ENCODE measurements around the gene CRELD2.
"Not testable (repeated sequence)": the region's sequence is repeated elsewhere in the genome, so short reads cannot be mapped to it uniquely, and the experiment has no call there.

The CRELD2 gene

DNA sequence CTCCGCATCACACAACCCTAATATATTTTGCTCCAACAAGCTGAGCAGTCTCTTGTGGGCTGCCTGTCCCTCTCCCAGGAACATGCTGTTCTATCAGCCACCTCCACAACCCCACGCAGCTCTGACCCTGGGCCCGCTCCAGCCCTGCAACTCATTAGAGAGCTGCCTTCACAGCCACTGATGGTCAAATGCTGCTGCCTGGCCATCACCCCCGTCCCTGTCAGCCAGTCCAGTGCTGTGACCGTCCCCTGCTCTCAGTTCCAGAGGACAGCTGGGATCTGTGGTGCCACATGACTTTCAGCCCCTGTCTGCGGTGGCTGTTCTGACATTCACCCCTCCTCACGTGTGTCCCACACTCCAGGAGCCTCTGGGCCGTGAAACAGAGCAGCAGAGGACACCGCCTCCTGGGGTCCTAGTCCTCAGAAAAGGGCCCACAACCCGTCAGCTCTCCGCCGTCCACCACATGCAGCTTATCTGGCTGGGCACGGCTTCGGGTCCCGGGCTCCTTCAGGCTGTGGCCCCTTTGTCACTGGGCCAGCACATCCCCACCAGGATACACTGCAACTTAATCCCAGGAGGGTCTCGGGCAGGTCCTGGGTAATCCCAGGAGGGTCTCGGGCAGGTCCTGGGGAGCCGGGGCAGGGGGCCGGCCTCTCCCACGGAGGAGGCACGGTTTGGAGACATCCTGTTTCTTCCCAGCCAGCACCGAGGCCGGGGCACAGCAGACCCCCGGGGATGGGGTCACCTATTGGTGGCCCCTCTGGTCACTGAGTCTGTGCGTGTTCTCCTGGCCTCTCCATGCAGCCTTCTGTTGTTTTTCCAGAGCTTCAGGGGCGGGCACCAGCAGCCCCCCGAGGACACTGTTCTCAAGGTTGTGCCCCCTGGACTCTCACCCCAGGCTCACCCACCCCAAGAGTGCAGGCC lies 15.1 kb downstream of the CRELD2 start:
- DNase-seq: no peak

DNA sequence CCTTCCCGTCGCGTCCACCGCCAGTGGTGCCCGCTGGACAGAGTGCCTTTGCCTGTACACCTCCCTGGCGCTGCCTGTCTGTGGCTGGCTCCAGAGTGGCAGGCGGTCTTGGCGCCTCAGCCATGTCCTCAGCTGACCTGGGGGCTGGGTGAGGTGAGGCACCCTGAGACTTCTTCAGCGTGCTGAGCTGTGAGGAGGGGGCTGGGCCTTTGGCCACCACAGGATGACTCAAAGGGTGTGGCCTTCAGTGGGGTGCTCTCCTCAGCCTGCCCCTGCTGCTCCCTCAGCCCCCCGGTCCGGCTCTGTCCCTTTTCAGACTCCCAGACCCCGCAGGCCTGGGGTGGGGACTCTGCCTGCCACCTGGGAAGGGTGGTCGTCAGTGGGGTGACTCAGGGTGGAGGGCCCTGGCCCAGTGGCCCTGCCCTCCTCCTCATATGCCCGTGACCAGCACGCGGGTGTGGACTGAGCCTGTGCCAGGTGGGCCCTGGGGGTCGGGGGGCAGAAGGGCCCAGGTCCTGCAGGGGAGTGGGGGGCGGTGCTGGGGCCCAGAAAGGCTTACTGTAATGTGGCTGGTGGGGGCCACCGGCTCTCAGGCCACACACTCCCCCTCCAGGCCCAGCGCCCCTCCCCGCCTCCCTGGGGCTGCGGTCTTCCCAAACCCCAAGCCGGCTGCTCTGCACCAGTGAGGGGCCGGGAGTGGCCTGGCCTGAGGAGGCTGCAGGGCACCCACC lies 15.9 kb downstream of the CRELD2 start:
- no peak for DNase-seq

DNA sequence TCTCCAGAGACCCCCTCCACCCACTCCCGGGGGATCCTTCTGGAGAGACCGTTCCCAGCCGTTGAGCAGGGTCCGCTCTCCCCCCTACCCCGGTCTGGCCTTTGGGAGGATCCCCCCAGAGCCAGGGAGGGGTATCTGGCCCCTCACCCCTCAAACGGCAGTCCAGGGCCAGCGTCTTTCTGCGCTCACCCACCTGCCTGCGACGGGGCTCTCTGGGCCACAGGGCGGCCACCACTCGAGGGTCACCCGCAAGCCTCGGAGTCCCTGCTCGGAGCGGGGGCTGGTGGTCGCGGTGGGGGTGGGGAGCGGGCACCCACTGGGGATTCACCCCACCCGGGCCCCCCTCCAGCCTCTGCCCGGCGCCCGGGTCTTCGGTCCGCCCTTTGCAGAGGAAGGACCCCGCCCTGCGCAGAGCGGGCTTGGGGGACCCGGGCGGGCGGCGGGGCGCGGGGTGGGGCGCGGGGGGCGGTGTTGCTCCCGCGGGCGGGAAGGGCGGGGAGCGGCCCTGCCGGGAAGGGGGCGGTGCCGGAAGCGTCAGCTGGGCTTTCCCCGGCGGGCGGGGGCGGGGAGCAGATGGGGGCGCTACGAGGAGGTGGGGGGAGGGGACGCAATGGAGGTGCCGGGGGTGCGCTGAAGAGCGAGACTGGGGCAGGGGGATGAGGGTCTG lies 16.6 kb downstream of the CRELD2 start:
- no peak for DNase-seq

DNA sequence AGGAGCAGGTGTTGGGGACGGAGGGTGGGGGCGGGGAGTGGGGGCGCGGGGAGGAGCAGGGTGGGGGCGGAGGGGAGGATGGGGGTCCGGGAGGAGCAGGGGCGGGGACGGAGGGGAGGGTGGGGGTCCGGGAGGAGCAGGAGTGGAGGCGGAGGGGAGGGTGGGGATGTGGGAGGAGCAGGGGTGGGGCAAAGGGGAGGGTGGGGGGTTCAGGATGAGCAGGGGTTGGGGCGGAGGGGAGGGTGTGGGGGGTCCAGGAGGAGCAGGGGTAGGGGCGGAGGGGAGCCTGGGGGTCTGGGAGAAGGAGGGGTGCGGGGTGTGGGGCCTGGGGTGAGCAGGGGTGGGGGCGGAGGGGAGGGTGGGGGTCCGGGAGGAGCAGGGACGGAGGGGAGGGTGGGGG lies 17.1 kb downstream of the CRELD2 start:
- DNase-seq: no peak

DNA sequence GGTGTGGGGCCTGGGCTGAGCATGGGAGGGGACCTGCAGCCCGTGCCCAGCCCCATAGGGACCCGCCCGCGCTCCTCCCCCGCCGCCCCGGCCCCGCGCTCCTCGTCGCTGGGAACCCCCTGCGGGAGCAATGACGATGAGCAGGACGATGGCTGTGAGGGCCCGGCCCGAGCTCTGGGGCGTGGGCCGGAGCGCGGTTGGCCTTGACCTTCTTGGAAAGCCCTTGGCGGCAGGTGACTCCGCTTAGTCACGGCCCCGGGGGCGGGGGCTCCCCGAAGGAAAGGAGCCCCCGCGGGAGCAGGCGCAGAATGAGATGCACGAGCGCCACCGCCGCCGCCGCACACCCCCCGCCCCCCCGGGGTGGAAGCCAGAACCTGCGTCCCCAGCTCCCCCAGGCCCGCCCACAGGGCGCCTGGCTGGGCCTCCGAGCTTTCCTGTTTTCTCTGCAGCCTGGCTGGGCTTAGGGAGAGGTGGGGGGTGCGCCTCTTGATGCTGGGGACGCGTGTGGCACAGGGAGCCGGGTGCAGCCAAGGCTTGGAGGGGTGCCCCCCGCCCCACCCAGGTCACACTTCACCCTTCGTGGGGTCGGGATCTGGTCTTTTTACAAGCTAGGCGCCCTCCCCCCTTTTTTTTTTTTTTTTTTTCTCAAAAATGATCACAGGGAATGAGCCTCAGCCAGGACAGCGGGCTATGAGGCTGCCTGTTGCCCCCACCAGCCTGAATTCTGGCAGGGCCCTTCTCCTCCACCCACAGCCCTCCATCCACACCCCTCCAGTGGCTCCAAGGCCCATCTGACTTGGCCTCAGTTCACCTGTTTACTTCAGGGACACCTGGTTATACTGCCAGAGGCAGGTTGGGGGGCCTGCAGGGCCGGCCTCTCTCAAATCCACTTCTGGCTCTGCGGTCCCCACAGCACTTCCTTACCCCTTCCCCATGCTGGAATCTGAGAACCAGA lies 17.9 kb downstream of the CRELD2 start:
- DNase-seq: peak; percentile 29 to 57

DNA sequence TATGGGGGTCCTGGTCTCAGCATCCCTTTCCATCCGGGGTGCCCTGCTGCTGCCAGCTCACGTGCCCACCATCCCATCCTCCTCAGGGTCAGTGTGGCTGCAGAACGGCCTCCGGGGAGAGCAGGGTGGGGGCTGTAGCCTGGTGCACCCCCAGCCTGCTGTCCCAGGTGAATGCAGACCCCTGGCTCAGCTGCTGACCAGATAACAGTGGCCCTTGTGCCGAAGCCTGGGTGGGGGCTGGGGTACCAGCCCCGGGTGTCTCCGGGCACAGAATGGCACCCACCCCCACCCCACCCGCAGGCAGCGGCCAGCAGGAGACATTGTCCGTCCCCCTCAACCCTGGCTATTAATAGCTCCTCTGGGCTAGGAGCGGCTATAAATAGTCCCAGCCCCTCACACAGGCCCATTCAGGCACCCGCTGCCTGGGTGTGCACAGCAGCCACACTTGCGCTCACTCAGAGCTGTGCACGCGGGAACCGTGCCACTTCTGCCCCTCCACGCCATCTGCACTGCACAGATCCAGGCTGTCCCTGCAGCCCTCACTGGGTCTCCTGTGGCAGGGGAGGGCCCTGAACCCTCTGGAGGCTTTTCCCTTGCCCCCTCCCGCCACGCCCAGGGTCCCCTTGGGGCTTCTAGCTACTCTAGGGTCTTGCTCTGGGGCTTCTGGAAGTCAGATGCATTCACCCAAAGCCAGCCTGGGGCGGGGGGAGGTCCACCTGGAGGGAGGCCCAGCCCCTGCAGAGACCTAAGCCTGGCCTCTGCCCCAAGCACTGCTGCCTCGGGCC lies 18.7 kb downstream of the CRELD2 start:
- no peak for DNase-seq

DNA sequence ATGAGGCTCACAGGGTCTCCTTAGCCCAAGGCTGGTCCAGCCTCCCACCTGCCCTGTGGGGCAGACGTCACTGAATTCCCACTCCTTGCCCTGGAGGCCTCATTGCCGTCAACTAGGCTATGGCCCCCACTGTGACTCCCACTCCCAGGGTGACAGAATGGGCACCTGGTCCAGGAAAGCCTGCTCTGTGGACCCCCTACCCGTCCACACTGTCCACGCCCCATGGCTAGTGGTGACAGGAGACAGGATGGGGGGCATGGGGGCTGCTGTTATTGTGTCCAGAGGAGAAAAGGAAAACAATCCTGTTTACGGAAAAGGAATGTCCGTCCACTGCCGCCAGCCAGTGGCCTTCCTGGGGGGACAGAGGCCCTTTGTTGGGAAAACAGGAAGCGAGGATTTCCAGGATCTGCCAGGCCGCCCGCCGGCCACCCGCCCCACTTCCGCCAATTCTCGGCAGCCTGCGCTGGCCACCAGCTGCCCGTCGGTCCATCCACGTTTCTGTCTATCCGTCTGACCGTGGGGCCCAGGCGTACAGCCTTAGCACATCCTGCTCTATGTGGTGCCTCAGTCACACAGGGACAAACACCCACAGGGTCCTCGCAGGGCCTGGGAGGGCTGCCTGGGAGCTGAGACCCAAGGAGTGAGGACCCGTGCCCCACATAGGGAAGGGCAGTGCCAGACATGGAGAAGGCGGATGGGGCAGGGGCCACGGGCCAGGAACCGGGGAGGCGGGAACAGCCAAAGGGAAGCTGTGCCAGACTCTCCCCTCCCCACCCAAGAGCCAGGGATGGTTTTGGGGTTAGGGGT lies 19.5 kb downstream of the CRELD2 start:
- no peak for DNase-seq

DNA sequence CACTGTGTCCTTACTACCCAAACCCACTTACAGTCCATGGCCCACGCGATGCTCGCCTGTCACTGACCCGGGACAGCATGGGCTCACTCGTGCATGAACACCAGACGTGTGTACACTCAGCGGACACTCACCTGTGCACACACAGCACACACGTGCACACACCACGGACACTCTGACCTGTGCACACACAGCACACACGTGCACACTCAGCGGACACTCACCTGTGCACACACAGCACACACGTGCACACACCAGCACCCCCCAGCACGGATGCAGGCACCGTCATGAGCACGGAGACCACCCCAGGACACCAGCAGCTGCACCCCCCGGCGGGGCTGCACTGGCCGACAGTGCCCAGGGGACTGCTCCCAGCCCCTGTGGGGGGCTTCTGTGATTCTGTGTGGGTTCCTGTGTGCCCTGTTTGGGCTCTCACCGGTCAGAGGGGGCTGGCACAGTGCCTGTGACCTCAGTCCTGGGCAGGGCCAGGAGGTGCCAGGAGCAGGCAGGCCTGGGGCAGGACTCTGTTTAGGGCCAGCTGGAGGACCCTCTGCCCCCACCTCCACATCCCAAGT lies 20.2 kb downstream of the CRELD2 start:
- DNase-seq: no peak

DNA sequence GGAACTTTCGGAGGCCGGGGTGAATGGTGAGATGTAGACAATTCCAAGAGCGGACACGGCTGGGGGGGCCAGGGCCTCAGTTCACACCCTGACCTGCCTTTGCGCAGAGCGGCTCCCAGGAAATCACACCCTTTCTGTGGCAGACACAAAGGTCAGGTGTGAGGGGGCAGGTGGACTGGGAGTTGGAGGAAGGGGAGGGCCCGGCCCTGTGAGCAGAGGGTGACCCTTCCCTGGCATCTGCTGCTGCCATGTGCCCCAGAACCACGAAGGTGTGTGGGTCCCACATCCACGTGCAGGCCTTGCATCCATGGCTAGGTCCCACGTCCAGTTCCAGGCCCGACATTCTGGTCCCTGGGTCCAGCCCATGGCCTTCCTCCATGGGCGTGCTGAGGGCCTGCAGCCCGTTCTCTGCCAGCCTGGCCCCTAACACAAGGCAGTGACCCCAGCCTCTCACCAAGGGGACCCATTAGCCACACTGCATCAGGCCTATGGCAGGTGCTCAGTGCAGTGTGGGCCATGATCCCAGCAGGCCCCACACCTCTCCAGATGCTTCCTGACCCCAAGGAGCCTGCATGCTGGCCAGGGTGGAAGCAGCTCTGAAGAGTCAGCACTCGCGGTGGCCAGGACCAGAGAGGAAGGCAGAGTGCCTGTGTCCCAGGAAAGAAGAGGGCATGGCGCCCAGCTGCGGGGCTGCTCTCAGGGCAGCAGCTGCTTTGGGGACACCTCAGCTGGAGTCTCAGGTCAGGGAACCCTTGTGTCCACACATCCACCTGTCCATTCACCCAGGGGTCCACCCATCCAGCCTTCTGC lies 23.3 kb downstream of the CRELD2 start:
- DNase-seq: no peak

DNA sequence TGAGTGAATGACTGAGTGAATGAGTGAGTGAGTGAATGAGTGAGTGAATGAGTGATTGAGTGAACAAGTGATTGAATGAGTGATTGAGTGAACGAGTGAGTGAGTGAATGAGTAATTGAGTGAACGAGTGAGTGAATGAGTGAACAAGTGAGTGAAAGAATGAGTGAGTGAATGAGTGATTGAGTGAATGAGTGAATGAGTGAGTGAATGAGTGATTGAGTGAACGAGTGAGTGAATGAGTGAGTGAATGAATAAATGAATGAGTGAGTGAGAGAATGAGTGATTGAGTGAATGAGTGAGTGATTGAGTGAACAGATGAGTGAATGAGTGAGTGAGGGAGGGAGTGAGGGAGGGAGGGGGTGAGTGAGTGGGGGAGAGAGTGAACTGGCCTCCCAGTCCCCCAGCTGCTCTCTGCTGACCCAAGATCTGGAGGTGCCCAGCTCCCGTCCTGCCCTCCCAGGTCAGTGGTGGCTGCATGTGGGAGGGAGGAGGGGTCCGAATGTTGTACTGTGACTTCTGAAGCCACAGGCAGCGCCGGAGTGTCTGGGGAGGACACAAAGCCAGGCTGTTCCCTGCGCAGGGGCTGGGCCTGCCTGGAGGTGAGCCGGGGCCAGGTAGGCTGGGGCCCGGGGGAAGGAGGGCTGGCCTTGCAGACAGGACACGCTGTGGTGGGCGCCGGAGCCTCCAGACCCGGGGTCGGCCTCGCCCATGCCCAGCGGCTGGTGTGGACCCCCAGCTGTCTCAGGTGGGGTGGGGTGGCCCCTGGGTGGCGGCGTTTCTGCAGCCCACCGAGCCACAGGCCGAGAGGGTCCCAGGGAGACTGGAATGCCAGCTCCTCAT lies 24.4 kb downstream of the CRELD2 start:
- peak; percentile 21 to 39 for DNase-seq

DNA sequence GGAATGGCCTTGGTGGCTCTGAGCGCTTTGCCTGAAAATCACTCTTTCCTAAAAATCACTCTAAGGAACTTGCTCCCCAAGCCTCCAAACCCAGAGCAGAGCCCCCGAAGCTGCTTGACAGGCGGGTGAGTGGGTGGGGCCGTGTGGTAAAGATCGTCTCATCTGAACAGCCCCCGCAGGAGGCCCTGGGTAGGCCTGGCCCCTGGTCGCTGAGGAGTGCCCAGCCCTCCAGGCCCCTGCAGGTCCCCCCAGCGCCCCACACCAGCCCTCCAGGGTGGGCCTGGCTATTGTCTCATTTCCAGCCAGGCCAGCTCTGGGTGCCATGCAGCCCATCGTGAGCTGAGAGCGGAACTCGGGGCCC lies 25.0 kb downstream of the CRELD2 start:
- no peak for DNase-seq

DNA sequence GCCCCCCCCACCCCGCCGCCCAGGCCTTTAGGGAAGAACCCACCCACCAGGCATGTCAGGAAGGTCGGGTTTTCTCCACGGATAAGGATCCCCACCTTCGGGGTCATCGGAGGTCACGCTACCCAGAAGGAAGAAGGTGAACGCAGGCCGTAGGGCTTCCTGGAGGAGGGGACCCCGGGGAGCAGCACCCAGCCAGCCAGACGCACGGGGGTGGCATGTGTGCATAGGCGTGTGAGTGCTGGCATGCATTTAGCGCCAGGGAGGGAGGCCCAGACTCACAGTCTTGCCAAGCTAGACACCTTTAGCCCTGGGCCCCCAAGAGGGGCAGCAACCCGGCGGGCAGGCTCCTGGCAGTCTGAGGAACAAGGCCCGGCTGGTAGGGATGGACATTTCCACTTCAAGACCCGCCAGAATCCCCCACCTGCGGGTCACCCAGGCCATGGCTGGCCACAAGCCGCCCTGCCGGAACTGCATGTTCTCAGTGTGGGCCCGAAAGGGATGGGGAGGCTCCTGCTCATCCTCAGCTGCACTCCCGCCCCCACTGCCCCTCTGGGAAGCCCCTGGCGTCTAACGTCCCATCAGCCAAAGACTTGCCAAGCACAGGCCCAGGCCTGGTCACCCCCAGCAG lies 25.5 kb downstream of the CRELD2 start:
- no peak for DNase-seq

DNA sequence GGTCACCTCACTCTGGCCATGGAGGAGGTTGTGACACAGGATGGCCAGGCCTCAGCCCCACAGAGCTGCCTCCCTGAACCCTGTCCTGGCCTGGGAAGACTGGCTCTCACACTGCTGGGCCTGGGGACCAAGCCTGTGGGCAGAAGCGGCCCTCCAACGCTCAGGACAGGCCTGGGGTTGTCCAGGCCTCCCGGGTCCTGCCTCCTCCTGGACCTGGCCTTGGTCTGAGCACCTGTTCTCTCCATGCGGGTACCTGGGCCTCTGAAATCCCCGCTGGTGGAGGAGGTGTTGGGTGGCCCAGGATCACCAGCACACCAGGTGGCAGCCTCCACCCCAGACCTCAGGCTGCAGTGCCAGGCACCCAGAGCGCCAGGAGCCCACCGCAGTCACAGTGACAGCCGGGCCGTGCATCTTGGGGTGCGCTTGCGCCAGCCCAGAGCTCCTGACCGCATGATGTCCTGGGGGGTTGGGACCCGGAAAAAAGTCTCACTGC lies 26.0 kb downstream of the CRELD2 start:
- DNase-seq: no peak

DNA sequence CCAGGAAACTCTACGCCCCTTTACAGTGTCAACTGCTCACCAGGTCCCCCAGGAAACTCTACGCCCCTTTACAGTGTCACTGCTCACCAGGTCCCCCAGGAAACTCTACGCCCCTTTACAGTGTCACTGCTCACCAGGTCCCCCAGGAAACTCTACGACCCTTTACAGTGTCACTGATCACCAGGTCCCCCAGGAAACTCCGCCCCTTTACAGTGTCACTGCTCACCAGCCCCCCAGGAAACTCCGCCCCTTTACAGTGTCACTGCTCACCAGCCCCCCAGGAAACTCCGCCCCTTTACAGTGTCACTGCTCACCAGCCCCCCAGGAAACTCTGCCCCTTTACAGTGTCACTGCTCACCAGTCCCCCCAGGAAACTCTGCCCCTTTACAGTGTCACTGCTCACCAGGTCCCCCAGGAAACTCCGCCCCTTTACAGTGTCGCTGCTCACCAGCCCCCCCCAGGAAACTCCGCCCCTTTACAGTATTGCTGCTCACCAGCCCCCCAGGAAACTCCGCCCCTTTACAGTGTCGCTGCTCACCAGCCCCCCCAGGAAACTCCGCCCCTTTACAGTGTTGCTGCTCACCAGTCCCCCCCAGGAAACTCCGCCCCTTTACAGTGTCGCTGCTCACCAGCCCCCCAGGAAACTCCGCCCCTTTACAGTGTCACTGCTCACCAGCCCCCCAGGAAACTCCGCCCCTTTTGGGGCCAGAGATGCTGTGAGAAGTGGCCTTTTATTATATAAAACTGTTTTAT lies 26.8 kb downstream of the CRELD2 start:
- DNase-seq: not testable (repeated sequence)

DNA sequence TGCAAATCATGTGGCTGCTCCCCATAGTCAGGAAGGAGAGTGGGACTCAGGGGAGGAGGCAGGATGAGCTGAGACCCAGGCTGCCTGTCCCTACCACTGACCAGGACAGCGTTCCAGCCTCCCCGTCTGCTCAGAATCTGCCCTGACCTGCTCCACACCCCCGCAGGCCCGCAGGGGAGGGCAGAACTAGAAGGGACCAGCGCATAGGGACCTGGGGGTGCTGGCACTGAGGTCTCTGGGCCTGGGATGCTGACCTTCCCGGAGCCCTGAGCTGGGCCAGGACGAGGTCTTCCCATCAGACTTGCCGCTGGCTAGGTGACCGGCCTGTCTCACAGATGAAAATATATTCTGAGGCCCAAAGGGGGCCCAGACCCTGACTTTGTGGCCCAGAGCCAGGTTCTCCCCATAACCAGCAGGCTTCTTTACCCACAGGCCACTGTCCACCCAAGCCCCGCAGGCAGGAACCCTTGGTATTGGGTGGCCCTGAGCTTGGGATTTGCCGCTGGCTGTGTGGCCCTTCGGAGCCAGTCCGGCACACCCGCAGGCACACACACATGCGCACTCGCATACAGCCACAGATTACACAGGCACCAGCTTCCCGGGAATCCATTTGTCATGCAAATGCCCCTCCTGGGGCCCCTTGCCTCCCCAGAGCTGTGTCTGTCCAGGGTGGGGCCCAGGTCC lies 28.3 kb downstream of the CRELD2 start:
- no peak for DNase-seq

DNA sequence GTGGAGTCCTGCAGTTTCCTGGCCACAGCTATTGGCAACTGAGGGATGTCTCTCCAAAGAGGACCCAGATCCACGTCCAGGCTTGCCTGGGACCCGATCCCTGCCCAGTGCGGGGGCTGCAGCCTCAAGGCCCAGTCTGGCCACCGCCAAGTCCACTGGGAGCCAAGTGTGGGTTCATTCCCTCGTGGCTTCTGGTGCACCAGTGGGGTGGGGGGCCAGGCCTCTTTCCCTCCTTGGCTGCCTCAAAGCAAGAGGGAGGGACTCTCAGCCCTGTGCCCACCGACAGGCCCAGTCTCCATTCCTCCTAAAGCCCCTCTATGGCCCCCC lies 28.8 kb downstream of the CRELD2 start:
- DNase-seq: no peak

Data from NCI-H1930 (cell line).